Stimulated activated CD8-positive, alpha-beta memory T cell treated with anti-CD3 and anti-CD28 coated beads, Interleukin-15, amount 100 ng/mL, for 1 hour (primary cell): Measurements from ENCODE around the gene CDR2.
A peak's percentile ranks its signal among the peaks of the same experiment; 100 is the strongest.
"Not testable (repeated sequence)": the region's sequence is repeated elsewhere in the genome, so short reads cannot be mapped to it uniquely, and the experiment has no call there.

Experiments used
- DNase-seq: peaks from one replicate; pipeline ENCODE4 v3.0.0-alpha.2; 2020; ENCODE audit warnings: low read depth

The CDR2 gene

GRCh38 chr16:22304411-22304810 is 70.0 kb downstream of the CDR2 start:
- DNase-seq = no peak

DNA sequence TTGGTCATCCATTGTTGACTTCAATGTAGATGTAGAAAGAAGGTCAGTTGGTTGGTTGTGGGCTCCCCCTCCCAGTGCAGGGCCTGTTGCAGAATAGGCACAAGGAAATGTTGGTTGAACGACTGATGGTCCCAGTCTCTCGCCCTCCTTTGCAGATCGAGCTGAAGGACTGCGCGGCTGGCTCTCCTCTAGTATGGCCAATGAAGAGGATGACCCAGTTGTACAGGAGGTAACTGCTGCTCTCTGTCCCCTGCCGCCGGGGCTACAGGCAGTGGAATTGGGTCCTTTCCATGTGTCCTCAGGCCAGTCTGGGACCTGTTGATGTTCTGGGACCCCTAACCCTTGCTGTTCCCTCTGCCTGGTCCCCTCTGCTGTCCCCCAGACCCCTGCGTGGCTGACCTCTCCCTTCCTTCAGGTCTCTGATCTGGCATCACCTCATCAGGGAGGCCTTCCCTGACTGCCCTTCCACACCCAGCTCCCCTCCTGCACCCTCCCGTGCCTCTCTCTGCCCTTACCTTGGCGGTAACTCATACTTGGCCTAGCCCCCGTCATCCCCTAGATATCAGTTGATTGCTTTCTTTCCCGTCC is 71.5 kb downstream of the CDR2 start:
- DNase-seq = no peak

GRCh38 chr16:22301423-22301822 is 73.0 kb downstream of the CDR2 start:
- not testable (repeated sequence) for DNase-seq

DNA sequence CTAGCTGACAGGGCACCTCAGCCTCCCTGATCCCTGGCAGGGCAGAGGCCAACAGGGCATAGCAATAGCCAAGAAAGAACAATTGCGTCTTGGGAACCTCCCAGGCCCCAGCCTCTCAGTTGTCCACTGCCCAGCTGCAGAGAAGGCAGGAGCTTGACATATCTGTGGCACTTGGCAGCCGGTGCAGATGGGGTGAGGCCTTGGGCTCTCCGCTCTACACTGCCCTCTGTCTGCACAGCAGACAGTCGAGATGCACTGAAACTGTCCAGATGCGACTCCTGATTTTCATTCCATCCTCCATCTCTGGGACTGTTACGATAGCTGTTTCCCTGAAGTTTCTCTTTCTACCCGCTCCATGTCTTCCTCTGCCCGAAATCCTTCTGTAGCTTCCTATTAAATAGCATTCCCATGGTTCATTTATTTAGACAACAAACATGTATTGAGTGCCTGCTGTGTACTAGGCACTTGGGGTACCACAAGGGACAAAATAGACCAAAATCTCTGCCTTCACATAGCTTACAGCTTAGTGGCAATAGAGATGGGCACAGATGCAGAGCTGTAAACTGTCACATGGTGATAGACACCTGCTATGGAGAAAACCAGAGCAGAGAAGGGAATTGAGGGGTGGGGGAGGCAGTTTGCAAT is 73.9 kb downstream of the CDR2 start:
- DNase-seq = no peak

- no peak for DNase-seq
Measured at GRCh38 chr16:22299036-22299435, 75.4 kb downstream of the CDR2 start.

DNA sequence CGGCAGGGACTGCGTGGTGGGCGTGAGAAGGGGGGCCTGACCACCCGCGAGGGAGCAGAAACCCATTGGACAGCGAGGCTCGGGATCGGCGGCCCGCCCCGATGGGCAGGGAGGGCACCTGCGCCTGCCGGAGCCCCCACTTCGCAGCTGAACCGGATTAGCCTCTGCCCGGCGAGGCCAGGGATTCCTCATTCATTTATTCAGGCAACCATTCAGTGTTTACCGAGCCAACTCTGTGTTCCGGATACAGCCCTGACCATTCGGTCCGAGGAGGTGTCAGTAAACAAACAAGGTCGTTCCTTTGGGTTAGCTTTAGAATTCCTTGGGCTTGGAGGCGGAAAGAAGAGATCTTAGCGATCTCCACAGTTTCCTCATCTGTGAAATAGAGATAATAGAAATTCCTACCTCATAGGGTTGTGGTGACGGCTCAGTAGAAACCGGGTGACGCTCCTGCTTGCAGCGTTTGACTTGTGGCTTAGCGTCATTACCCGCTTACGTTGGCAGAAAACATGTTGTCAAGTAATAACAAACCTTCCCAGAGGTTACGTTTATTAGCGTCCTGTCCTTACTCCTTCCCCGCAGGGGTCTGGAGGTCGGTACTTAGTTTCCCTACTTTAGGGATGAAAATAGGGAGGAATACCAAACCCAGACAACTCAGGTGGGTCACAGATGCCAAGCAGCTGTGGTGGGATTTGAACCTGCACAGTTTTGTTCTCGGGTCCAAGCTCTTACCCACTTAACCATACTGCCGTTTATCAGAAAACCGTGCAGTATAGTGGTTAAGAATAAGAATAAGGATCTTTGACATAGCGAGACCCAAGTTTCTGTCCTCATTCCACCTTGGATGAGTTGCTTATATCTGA is 76.3 kb downstream of the CDR2 start:
- peak; percentile 47 for DNase-seq

DNA sequence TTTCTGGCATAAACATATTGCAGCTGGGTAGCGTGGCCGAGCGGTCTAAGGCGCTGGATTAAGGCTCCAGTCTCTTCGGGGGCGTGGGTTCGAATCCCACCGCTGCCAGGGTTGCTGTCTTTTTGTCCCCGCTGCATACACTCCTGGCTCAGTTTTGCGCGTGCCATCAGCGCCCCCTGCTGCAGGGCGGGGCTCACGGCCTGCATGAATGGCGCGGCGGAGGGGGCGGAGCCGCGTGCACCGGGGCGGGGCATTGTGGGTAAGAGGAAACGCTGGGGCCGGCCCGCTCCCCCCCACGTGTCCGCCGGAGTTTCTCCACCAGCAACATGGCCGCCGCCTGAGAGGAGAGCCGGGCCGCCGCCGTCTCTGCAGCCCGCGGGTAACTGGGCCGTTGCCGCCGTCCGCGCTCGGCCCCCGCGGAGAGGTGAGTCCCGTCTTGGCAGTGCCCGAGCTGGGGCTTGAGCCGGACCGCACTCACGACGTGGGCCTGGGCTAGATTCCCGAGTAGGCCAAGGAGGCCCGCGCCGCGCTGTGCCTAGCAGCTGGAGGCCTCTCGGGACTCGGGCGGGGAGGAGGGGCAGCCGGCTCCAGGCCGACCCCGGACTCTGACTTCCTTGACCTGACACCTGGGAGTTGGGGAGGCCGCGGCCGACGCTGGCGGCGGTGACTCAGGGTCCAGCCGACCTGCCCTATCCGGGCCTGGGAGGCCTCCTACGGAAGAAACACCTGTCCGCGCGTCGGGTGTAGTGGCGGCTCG is 77.1 kb downstream of the CDR2 start, which contains the start of gene POLR3E:
POLR3E (plus strand) TSS at position 296 of the 757 bp plus-strand sequence. CDS start 5,560 bp downstream, outside the sequence.
- DNase-seq = peak; percentile 100

DNA sequence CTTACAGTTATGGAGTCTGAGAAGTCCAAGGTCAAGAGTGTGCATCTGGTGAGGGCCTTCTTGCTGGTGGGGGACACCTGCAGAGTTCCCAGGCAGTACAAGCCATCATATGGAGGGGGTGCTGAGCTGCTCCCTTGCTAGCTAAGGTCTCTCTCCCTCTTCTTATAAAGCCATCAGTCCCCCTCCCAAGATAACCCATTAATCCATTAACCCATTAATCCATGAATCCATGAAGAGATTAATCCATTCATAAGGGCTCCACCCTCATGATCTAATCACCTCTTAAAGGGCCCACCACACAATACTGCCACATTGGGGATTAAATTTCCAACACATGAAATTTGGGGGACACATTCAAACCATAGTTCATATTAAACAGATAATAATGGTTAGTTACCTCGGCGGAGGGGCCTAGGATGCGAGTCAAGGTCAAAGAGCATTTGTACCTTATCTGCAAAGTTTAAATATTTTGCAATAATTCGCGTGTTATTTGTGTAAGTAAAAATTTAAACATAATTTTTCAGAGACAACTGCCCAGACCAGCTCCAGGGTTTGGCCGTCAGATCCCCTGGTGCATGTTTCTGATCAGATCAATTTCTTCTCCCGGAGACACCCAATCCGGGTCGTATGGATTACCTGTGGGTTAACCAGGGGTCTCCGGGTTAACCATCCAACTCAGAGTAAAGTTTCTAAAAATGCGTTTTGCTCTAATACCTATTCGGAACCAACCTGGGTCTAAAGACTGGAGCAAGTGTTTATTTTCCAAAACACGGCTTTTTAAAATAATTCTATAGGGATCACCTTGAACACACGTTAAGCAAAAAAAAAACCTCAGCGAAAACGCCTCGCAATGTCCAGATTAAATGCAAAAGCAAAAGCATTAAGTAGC is 78.0 kb downstream of the CDR2 start:
- no peak for DNase-seq
